ENCODE data around the gene MFAP1.
A peak's percentile ranks its signal among the peaks of the same experiment; 100 is the strongest.

Gene MFAP1

GRCh38 chr15:43774062-43774461 is 50.4 kb downstream of the MFAP1 start:
- Histone ChIP-seq H3K4me2 (no peak overlapping the region), H3K27me3 (ENCODE audit: insufficient read depth, low read depth) (peaks cover 8% of the 10 kb centered on the region), H3K79me2 (ENCODE audit: insufficient read depth, low read depth) (no peaks in the 10 kb centered on the region), H2AFZ (ENCODE audit: low read depth) (no peak overlapping the region), H3K27ac (no peak overlapping the region), H3K4me1 (ENCODE audit: low read depth, poor library complexity, severe bottlenecking) (peaks cover 10% of the 10 kb centered on the region), H3K9ac (no peak overlapping the region), H4K20me1 (ENCODE audit: insufficient read depth) (0 out of 2 replicates have a peak, but pooled peaks cover 4% of the 10 kb centered on the region), H3K36me3 (ENCODE audit: insufficient read depth) (peaks cover 8% of the 10 kb centered on the region; the same call in 1 of the 2 replicates), H3K4me3 (IDR thresholded peaks at IDR 0.05; ENCODE audit: insufficient read depth, low read depth, low read length) (no peak overlapping the region)
- TF ChIP-seq, protein P1, sequence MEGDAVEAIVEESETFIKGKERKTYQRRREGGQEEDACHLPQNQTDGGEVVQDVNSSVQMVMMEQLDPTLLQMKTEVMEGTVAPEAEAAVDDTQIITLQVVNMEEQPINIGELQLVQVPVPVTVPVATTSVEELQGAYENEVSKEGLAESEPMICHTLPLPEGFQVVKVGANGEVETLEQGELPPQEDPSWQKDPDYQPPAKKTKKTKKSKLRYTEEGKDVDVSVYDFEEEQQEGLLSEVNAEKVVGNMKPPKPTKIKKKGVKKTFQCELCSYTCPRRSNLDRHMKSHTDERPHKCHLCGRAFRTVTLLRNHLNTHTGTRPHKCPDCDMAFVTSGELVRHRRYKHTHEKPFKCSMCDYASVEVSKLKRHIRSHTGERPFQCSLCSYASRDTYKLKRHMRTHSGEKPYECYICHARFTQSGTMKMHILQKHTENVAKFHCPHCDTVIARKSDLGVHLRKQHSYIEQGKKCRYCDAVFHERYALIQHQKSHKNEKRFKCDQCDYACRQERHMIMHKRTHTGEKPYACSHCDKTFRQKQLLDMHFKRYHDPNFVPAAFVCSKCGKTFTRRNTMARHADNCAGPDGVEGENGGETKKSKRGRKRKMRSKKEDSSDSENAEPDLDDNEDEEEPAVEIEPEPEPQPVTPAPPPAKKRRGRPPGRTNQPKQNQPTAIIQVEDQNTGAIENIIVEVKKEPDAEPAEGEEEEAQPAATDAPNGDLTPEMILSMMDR (conservative IDR thresholded peaks at IDR 0.05; ENCODE audit: low read depth, low read length), result no peak

DNA sequence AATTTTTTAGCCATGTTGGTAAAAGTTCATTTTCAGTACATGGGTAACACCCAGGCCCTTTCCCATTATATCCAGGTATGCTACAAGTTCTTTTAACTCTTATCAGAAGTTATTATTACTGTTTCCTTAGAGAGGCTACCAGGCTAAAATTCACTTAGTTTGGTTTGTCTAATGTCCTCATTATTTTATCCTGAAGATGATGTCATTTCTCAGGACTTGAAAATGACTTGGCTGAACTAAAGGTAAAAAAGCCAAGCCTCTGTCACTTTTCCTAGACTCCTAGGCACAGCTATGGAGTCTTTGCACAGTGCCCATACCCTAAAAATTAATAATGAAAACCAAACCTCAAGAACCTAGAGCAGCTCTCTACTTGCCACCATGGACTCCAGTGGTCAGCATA is 51.9 kb downstream of the MFAP1 start:
- Histone ChIP-seq H3K9ac (no peak overlapping the region), H3K79me2 (ENCODE audit: insufficient read depth, low read depth) (no peaks in the 10 kb centered on the region), H2AFZ (ENCODE audit: low read depth) (no peak overlapping the region), H3K4me3 (IDR thresholded peaks at IDR 0.05; ENCODE audit: insufficient read depth, low read depth, low read length) (no peak overlapping the region), H3K27me3 (ENCODE audit: insufficient read depth, low read depth) (no peaks in the 10 kb centered on the region), H4K20me1 (ENCODE audit: insufficient read depth) (0 out of 2 replicates have a peak, but pooled peaks cover 4% of the 10 kb centered on the region), H3K27ac (no peak overlapping the region), H3K4me1 (ENCODE audit: low read depth, poor library complexity, severe bottlenecking) (peaks cover 3% of the 10 kb centered on the region), H3K36me3 (ENCODE audit: insufficient read depth) (peaks cover 8% of the 10 kb centered on the region; the same call in 1 of the 2 replicates), H3K4me2 (no peak overlapping the region)
- TF ChIP-seq, protein P1 (conservative IDR thresholded peaks at IDR 0.05; ENCODE audit: low read depth, low read length), result no peak

GRCh38 chr15:43771816-43772215 is 52.7 kb downstream of the MFAP1 start:
- 0 out of 2 replicates have a peak, but pooled peaks cover 4% of the 10 kb centered on the region for H4K20me1 ChIP-seq (ENCODE audit: insufficient read depth)
- no peak overlapping the region for H3K27ac ChIP-seq
- no peak overlapping the region for H2AFZ ChIP-seq (ENCODE audit: low read depth)
- peaks cover 8% of the 10 kb centered on the region; the same call in 1 of the 2 replicates for H3K36me3 ChIP-seq (ENCODE audit: insufficient read depth)
- no peak overlapping the region for H3K9ac ChIP-seq
- H3K27me3 ChIP-seq (ENCODE audit: insufficient read depth, low read depth), result no peaks in the 10 kb centered on the region
- H3K4me2 ChIP-seq, result no peak overlapping the region
- no peaks in the 10 kb centered on the region for H3K79me2 ChIP-seq (ENCODE audit: insufficient read depth, low read depth)
- H3K4me3 ChIP-seq (IDR thresholded peaks at IDR 0.05; ENCODE audit: insufficient read depth, low read depth, low read length), result no peak overlapping the region
- TF ChIP-seq, protein P1 (conservative IDR thresholded peaks at IDR 0.05; ENCODE audit: low read depth, low read length), result no peak
- H3K4me1 ChIP-seq (ENCODE audit: low read depth, poor library complexity, severe bottlenecking), result no peaks in the 10 kb centered on the region

DNA sequence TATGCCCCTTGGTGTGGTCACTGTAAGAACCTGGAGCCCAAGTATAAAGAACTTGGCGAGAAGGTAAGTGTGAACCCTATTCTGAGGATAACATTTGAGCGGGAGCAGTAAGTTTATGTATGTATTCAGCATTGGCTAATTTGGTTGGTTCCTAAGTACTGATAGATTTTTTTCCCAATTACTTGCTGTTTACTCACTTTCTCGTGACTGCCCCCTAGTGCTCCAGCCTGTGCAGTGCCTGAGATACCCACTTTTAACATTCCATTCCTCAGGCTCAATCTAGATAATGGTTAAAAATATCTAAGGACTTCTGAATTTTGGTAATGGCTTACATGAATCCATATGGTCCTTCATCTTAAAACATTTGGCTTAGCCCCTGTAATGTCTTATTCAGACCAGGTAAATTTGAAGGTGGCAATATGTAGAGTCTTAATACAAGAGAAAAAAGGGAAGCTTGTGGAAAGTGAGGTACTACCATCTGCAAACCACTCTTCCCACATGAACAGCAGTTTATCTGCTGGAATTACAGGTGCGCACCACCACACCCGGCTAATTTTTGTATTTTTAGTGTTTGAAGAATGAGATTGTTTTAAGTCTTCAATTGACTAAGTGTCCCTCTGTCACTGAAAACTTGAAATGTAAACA is 54.8 kb downstream of the MFAP1 start:
- no peaks in the 10 kb centered on the region for H3K27me3 ChIP-seq (ENCODE audit: insufficient read depth, low read depth)
- H3K9ac ChIP-seq, result no peak overlapping the region
- H3K79me2 ChIP-seq (ENCODE audit: insufficient read depth, low read depth), result no peaks in the 10 kb centered on the region
- H3K36me3 ChIP-seq (ENCODE audit: insufficient read depth), result peaks cover 19% of the 10 kb centered on the region; the same call in 1 of the 2 replicates
- H3K4me1 ChIP-seq (ENCODE audit: low read depth, poor library complexity, severe bottlenecking), result no peaks in the 10 kb centered on the region
- H4K20me1 ChIP-seq (ENCODE audit: insufficient read depth), result 0 out of 2 replicates have a peak, but pooled peaks cover 3% of the 10 kb centered on the region
- no peak overlapping the region for H3K4me2 ChIP-seq
- no peak overlapping the region for H3K4me3 ChIP-seq (IDR thresholded peaks at IDR 0.05; ENCODE audit: insufficient read depth, low read depth, low read length)
- TF ChIP-seq, protein P1 (conservative IDR thresholded peaks at IDR 0.05; ENCODE audit: low read depth, low read length), result peak; percentile 84
- no peak overlapping the region for H2AFZ ChIP-seq (ENCODE audit: low read depth)
- H3K27ac ChIP-seq, result no peak overlapping the region

Data from KMS-11 (cell line).